Measurements from ENCODE around the gene RASAL3.

Gene RASAL3

DNA sequence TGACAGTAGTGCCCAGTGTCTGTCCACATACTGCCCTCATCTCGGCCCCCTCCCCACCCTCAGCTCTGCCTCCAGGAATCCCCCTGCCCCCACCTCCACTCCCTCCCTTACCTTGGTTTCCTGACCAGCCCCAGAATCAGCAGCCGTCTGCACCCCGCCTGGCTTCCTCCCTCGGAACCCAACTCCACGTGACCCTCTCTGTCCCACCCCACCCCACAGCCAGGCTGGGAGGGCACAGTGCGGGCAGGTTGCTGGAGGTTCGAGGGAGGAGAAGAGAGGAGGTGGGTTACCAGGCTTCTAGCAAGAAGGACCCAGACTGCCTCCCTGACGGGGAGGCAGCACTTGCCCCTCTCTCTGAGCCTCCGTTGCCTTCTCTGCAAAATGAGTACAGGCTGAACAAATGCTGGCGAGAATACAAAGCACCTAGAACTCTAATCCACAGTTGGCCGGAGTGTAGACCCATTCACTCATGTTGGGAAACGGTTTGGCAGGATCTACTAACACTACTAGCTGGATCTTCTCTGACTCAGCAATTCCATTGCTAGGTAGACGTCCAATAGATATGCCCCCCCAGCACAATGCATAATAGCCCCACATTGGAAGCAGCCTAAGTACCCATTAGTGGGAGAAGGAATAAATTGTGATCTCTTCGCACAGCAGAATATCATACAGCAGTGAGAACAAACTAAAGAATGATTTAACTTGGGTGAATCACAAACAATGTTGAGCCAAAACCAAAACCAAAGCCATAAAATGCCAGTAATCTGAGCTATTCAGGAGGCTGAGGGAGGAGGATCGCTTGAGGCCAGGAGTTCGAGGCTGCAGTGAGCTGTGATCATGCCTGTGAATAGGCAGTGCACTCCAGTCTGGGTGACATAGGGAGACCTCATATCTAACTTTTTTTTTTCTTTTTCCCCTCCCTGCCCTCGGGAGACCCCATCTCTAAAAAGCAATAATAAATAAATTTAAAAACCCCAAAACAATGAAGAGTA is at the start of gene RASAL3:
TSS of gene RASAL3 (minus strand) at position 151 of the 992 bp plus-strand sequence. CDS start 186 bp downstream, outside the sequence.
- TF ChIP-seq ZBTB1 (tag by site-specific recombination; IDR thresholded peaks at IDR 0.05) (no peak), ZNF610 (tag by site-specific recombination; IDR thresholded peaks at IDR 0.05; ENCODE audit: borderline replicate concordance) (no peak), ZNF132 (tag by site-specific recombination; IDR thresholded peaks at IDR 0.05; ENCODE audit: borderline replicate concordance) (no peak), SP7 (tag by site-specific recombination; IDR thresholded peaks at IDR 0.05) (no peak), OSR2 (tag by site-specific recombination; IDR thresholded peaks at IDR 0.05) (no peak), MEIS1 (CRISPR knock-in tag; IDR thresholded peaks at IDR 0.05; ENCODE audit: borderline replicate concordance) (no peak), ZFP3 (tag by site-specific recombination; IDR thresholded peaks at IDR 0.05; ENCODE audit: low read depth) (no peak), ZNF624 (tag by site-specific recombination; IDR thresholded peaks at IDR 0.05) (no peak), ZNF776 (tag by site-specific recombination; IDR thresholded peaks at IDR 0.05; ENCODE audit: borderline replicate concordance) (no peak), KLF8 (tag by site-specific recombination; IDR thresholded peaks at IDR 0.05) (no peak)
- TF ChIP-seq, protein P1, sequence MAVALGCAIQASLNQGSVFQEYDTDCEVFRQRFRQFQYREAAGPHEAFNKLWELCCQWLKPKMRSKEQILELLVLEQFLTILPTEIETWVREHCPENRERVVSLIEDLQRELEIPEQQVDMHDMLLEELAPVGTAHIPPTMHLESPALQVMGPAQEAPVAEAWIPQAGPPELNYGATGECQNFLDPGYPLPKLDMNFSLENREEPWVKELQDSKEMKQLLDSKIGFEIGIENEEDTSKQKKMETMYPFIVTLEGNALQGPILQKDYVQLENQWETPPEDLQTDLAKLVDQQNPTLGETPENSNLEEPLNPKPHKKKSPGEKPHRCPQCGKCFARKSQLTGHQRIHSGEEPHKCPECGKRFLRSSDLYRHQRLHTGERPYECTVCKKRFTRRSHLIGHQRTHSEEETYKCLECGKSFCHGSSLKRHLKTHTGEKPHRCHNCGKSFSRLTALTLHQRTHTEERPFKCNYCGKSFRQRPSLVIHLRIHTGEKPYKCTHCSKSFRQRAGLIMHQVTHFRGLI (tag by site-specific recombination; IDR thresholded peaks at IDR 0.05), result no peak
- TF ChIP-seq, protein P2, sequence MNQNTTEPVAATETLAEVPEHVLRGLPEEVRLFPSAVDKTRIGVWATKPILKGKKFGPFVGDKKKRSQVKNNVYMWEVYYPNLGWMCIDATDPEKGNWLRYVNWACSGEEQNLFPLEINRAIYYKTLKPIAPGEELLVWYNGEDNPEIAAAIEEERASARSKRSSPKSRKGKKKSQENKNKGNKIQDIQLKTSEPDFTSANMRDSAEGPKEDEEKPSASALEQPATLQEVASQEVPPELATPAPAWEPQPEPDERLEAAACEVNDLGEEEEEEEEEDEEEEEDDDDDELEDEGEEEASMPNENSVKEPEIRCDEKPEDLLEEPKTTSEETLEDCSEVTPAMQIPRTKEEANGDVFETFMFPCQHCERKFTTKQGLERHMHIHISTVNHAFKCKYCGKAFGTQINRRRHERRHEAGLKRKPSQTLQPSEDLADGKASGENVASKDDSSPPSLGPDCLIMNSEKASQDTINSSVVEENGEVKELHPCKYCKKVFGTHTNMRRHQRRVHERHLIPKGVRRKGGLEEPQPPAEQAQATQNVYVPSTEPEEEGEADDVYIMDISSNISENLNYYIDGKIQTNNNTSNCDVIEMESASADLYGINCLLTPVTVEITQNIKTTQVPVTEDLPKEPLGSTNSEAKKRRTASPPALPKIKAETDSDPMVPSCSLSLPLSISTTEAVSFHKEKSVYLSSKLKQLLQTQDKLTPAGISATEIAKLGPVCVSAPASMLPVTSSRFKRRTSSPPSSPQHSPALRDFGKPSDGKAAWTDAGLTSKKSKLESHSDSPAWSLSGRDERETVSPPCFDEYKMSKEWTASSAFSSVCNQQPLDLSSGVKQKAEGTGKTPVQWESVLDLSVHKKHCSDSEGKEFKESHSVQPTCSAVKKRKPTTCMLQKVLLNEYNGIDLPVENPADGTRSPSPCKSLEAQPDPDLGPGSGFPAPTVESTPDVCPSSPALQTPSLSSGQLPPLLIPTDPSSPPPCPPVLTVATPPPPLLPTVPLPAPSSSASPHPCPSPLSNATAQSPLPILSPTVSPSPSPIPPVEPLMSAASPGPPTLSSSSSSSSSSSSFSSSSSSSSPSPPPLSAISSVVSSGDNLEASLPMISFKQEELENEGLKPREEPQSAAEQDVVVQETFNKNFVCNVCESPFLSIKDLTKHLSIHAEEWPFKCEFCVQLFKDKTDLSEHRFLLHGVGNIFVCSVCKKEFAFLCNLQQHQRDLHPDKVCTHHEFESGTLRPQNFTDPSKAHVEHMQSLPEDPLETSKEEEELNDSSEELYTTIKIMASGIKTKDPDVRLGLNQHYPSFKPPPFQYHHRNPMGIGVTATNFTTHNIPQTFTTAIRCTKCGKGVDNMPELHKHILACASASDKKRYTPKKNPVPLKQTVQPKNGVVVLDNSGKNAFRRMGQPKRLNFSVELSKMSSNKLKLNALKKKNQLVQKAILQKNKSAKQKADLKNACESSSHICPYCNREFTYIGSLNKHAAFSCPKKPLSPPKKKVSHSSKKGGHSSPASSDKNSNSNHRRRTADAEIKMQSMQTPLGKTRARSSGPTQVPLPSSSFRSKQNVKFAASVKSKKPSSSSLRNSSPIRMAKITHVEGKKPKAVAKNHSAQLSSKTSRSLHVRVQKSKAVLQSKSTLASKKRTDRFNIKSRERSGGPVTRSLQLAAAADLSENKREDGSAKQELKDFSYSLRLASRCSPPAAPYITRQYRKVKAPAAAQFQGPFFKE (tag by site-specific recombination; IDR thresholded peaks at IDR 0.05; ENCODE audit: borderline replicate concordance), result no peak
- TF ChIP-seq, protein P3, sequence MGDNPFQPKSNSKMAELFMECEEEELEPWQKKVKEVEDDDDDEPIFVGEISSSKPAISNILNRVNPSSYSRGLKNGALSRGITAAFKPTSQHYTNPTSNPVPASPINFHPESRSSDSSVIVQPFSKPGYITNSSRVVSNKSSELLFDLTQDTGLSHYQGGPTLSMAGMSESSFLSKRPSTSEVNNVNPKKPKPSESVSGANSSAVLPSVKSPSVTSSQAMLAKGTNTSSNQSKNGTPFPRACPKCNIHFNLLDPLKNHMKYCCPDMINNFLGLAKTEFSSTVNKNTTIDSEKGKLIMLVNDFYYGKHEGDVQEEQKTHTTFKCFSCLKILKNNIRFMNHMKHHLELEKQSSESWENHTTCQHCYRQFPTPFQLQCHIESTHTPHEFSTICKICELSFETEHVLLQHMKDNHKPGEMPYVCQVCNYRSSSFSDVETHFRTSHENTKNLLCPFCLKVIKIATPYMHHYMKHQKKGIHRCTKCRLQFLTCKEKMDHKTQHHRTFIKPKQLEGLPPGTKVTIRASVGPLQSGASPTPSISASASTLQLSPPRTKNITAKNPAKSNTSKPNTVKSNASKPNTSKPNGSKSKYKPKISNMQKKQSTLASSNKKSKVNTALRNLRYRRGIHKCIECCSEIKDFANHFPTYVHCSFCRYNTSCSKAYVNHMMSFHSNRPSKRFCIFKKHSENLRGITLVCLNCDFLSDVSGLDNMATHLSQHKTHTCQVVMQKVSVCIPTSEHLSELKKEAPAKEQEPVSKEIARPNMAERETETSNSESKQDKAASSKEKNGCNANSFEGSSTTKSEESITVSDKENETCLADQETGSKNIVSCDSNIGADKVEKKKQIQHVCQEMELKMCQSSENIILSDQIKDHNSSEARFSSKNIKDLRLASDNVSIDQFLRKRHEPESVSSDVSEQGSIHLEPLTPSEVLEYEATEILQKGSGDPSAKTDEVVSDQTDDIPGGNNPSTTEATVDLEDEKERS (tag by site-specific recombination; IDR thresholded peaks at IDR 0.05), result no peak
- TF ChIP-seq, protein P4, sequence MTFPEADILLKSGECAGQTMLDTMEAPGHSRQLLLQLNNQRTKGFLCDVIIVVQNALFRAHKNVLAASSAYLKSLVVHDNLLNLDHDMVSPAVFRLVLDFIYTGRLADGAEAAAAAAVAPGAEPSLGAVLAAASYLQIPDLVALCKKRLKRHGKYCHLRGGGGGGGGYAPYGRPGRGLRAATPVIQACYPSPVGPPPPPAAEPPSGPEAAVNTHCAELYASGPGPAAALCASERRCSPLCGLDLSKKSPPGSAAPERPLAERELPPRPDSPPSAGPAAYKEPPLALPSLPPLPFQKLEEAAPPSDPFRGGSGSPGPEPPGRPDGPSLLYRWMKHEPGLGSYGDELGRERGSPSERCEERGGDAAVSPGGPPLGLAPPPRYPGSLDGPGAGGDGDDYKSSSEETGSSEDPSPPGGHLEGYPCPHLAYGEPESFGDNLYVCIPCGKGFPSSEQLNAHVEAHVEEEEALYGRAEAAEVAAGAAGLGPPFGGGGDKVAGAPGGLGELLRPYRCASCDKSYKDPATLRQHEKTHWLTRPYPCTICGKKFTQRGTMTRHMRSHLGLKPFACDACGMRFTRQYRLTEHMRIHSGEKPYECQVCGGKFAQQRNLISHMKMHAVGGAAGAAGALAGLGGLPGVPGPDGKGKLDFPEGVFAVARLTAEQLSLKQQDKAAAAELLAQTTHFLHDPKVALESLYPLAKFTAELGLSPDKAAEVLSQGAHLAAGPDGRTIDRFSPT (tag by site-specific recombination; IDR thresholded peaks at IDR 0.05), result no peak
- Histone ChIP-seq H3K27ac (ENCODE audit: extremely low read depth, low read depth, low read length) (no peak within 1 kb of the TSS), H3K36me3 (ENCODE audit: control insufficient read depth in 2 of 2, insufficient read depth in 1 of 2, low read length in 2 of 2) (no peaks in the 10 kb centered on the region), H3K4me3 (ENCODE audit: low read depth, low read length) (no peak within 1 kb of the TSS), H3K9me3 (ENCODE audit: control insufficient read depth, insufficient read depth, low read depth, low read length) (no peaks in the 10 kb centered on the region), H3K4me1 (ENCODE audit: control insufficient read depth, insufficient read depth, low read length) (no peaks in the 10 kb centered on the region)
- ChIA-PET POLR2A (no interaction called here), CTCF (interaction anchor here (0.7 kb wide), 1 partner anchor 40 kb away, joined by 3 read pairs; no protein-coding TSS in a partner anchor)
